ENCODE data around the gene TNIK.

DNA sequence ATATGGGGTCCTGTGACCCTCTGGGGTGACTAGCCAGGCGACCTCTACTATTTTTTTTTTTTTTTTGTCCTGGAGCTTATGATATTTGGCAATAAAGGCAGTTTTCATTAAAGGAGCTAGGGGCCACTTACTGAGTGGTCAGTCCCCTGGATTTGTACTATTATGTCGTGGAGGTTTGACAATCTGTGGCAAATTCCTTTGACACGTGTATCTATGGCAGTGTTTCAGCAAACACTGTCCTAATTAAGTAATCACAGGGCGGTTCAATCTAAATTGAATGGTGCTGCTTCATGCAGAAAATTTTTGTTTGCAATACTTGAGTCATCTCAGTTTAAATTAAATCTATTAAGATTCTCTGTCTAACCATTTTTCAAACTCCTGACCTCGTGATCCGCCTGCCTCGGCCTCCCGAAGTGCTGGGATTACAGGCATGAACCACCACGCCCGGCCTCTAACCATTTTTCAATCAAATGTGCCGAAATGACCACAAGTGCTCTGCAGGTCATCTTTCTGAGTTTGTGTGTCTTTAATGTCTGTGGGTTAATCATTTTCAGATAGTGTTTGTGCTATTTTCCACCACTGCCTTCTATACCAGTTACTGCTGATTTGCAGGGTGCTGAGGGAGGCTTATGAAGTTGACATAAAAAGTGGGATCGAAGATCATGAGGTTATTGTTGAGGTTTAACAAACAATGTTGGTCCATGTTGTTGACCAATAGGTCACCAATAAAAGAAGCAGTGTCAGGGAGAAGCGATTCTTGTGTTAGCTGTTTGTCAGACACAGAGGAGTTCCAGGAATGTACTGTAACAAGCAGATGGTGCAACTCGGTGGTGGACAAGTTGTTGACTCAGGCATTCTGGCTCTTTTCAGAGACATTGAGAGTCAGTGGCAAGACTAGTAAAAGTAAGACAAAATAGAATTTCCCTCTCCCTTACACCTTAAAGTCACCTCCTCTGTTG, 415.1 kb downstream of the TNIK start:
- TF ChIP-seq, protein P1, sequence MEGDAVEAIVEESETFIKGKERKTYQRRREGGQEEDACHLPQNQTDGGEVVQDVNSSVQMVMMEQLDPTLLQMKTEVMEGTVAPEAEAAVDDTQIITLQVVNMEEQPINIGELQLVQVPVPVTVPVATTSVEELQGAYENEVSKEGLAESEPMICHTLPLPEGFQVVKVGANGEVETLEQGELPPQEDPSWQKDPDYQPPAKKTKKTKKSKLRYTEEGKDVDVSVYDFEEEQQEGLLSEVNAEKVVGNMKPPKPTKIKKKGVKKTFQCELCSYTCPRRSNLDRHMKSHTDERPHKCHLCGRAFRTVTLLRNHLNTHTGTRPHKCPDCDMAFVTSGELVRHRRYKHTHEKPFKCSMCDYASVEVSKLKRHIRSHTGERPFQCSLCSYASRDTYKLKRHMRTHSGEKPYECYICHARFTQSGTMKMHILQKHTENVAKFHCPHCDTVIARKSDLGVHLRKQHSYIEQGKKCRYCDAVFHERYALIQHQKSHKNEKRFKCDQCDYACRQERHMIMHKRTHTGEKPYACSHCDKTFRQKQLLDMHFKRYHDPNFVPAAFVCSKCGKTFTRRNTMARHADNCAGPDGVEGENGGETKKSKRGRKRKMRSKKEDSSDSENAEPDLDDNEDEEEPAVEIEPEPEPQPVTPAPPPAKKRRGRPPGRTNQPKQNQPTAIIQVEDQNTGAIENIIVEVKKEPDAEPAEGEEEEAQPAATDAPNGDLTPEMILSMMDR (IDR thresholded peaks at IDR 0.05; ENCODE audit: low read depth, low read length, poor library complexity, severe bottlenecking), result no peak
- TF ChIP-seq EZH2phosphoT487 (IDR thresholded peaks at IDR 0.05; ENCODE audit: borderline replicate concordance, low read length), result no peak

All from DOHH2 (cell line).